Measurements from ENCODE around the gene FXYD3. TPM values are rescaled to one million over a fixed set of nuclear protein-coding genes. Genes with fewer than 3 reads are reported as not detected.
A peak's percentile ranks its signal among the peaks of the same experiment; 100 is the strongest.

Gene FXYD3
- total RNA-seq, 4 donors from 2014 or later = 1.5 to 3.8 (median 1.6) TPM

GRCh38 chr19:35155981-35156672 lies 40.5 kb downstream of the FXYD3 start:
- intact Hi-C loops (cut with DNase I; ENCODE audit: low total_unique reads) = no loop called here
- Histone ChIP-seq H3K4me1 (peaks cover 0 to 6% of the 10 kb centered on the region in 2 donors), H3K27me3 (no peaks in the 10 kb centered on the region), H3K27ac (peak overlapping the region in 1 of 2 donors; percentile 78), H3K36me3 (no peaks in the 10 kb centered on the region), H3K4me3 (no peak overlapping the region), H3K9me3 (no peaks in the 10 kb centered on the region)
- no peak for DNase-seq
- TF ChIP-seq CTCF (IDR thresholded peaks at IDR 0.05) (no peak), POLR2A (IDR thresholded peaks at IDR 0.05) (no peak)

- no peaks in the 10 kb centered on the region for H3K27me3 ChIP-seq
- no peak overlapping the region for H3K27ac ChIP-seq
- intact Hi-C loops (cut with DNase I; ENCODE audit: low total_unique reads) = no loop called here
- H3K36me3 ChIP-seq = no peaks in the 10 kb centered on the region
- H3K9me3 ChIP-seq = no peaks in the 10 kb centered on the region
- TF ChIP-seq POLR2A (IDR thresholded peaks at IDR 0.05) = no peak
- TF ChIP-seq CTCF (IDR thresholded peaks at IDR 0.05) = no peak
- no peak overlapping the region for H3K4me3 ChIP-seq
- H3K4me1 ChIP-seq = peaks cover 0 to 6% of the 10 kb centered on the region in 2 donors
- no peak for DNase-seq
Observed at GRCh38 chr19:35156673-35157014, 41.0 kb downstream of the FXYD3 start.

DNA sequence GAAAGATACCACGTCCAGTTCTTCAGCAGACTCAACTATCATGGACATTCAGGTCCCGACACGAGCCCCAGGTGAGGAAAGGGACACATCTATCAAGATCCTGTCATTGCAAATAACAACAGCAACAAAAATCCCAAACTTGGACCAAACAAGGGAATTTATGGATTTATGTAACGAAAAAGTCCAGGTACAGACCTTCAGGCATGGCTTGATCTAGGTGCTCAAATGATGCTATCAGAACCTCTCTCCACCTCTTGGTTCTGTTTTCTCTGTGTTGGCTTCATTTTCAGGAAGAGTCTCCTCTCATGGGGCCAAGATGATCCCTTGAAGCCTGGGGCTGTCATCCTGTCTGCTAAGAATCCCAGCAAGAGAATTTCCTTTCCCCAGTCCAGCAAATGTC lies 41.8 kb downstream of the FXYD3 start:
- intact Hi-C loops (cut with DNase I; ENCODE audit: low total_unique reads) = no loop called here

GRCh38 chr19:35159606-35160005 lies 44.0 kb downstream of the FXYD3 start:
- Histone ChIP-seq H3K9me3 (no peaks in the 10 kb centered on the region), H3K4me1 (no peaks in the 10 kb centered on the region), H3K36me3 (no peaks in the 10 kb centered on the region), H3K27ac (no peak overlapping the region), H3K4me3 (no peak overlapping the region), H3K27me3 (no peaks in the 10 kb centered on the region)
- intact Hi-C loops (cut with DNase I; ENCODE audit: low total_unique reads) = no loop called here
- TF ChIP-seq POLR2A (IDR thresholded peaks at IDR 0.05) (no peak), CTCF (IDR thresholded peaks at IDR 0.05) (no peak)
- no peak for DNase-seq

More for the DNA sequence above, 41.8 kb downstream of the FXYD3 start:
- no peak overlapping the region for H3K27ac ChIP-seq
- peaks cover 0 to 6% of the 10 kb centered on the region in 2 donors for H3K4me1 ChIP-seq
- no peaks in the 10 kb centered on the region for H3K9me3 ChIP-seq
- TF ChIP-seq POLR2A (IDR thresholded peaks at IDR 0.05) (no peak), CTCF (IDR thresholded peaks at IDR 0.05) (no peak)
- no peak overlapping the region for H3K4me3 ChIP-seq
- no peak for DNase-seq
- H3K36me3 ChIP-seq = no peaks in the 10 kb centered on the region
- no peaks in the 10 kb centered on the region for H3K27me3 ChIP-seq

- TF ChIP-seq CTCF (IDR thresholded peaks at IDR 0.05) = no peak
- TF ChIP-seq POLR2A (IDR thresholded peaks at IDR 0.05) = no peak
- intact Hi-C loops (cut with DNase I; ENCODE audit: low total_unique reads) = no loop called here
- H3K27ac ChIP-seq = no peak overlapping the region
- no peak for DNase-seq
- H3K36me3 ChIP-seq = no peaks in the 10 kb centered on the region
- H3K4me1 ChIP-seq = no peaks in the 10 kb centered on the region
- no peaks in the 10 kb centered on the region for H3K9me3 ChIP-seq
- H3K4me3 ChIP-seq = no peak overlapping the region
- no peaks in the 10 kb centered on the region for H3K27me3 ChIP-seq
Observed at GRCh38 chr19:35160629-35161433, 45.2 kb downstream of the FXYD3 start.
